IMR-90 (cell line): ENCODE data around the gene RNF186. TPM values are rescaled to one million over a fixed set of nuclear protein-coding genes. Genes with fewer than 3 reads are reported as not detected.

Source experiments
- ATAC-seq: fragments of 200-7000 bp; cut with Tn5 transposase; 2 replicates; pipeline ENCODE4 v1.9.1; 2020; ENCODE audit warnings: low read depth, mild to moderate bottlenecking, moderate library complexity
- BruUV-seq: library from RNA; stranded (reverse); fragments of 400-500 nt; replicated peaks from 2 replicates; lab custom pipeline; 2021; lab: Mats Ljungman, UMichigan
- CTCF ChIA-PET: fragments of 300-600 bp; formaldehyde crosslinking; extraction: SDS; loops from one replicate; lab custom pipeline; 2021; ENCODE audit warnings: antibody characterized with exemption; lab: Yijun Ruan, JAX
- POLR2A ChIA-PET: fragments of 300-600 bp; sonication (Branson Sonifier 250); formaldehyde crosslinking; loops from one replicate; lab custom pipeline; 2022; ENCODE audit warnings: antibody characterized with exemption; ENCODE audit not compliant: unreplicated experiment; lab: Charles Lee
- DNase-seq: peaks from one replicate; pipeline ENCODE4 v3.0.0; 2013
- H2AFZ ChIP-seq: replicated peaks from 2 replicates; pipeline ENCODE3; 2013; ENCODE audit warnings: low read length, mild to moderate bottlenecking; ENCODE audit not compliant: poor library complexity
- H2AK5ac ChIP-seq: 2 replicates; pipeline ENCODE4 v1.6.1; 2013; ENCODE audit warnings: low read depth, low read length, inconsistent platforms
- H2AK9ac ChIP-seq: replicated peaks from 2 replicates; pipeline ENCODE3; 2013; ENCODE audit warnings: mild to moderate bottlenecking, low read depth, low read length, moderate library complexity; ENCODE audit not compliant: poor library complexity
- H2BK120ac ChIP-seq: 2 replicates; pipeline ENCODE4 v1.6.1; 2013; ENCODE audit warnings: low read depth, low read length, inconsistent platforms
- H2BK15ac ChIP-seq: 3 replicates; pipeline ENCODE4 v1.6.1; 2013; ENCODE audit warnings: low read depth, low read length, inconsistent platforms
- H2BK20ac ChIP-seq: 2 replicates; pipeline ENCODE4 v1.6.1; 2013; ENCODE audit warnings: low read depth, mild to moderate bottlenecking, inconsistent platforms, low read length, moderate library complexity
- H2BK5ac ChIP-seq: 2 replicates; pipeline ENCODE4 v1.6.1; 2013; ENCODE audit warnings: mild to moderate bottlenecking, low read depth, low read length, inconsistent platforms; ENCODE audit not compliant: poor library complexity, severe bottlenecking
- H3K14ac ChIP-seq: replicated peaks from 2 replicates; pipeline ENCODE4 v1.6.1; 2013; ENCODE audit warnings: low read depth, low read length, inconsistent platforms
- H3K18ac ChIP-seq: 2 replicates; pipeline ENCODE4 v1.6.1; 2013; ENCODE audit warnings: low read depth, low read length, control low read depth
- H3K23ac ChIP-seq: 2 replicates; pipeline ENCODE4 v1.6.1; 2013; ENCODE audit warnings: low read depth, low read length, inconsistent platforms
- H3K27ac ChIP-seq: 2 replicates; pipeline ENCODE4 v1.5.1; 2013; ENCODE audit warnings: mild to moderate bottlenecking, control low read depth, low read length; ENCODE audit not compliant: insufficient read depth
- H3K27me3 ChIP-seq: 2 replicates; pipeline ENCODE4 v1.6.1; 2013; ENCODE audit warnings: low read length; ENCODE audit not compliant: control insufficient read depth, insufficient read depth
- H3K36me3 ChIP-seq: 2 replicates; pipeline ENCODE4 v1.6.1; 2013; ENCODE audit warnings: low read length, mixed read lengths; ENCODE audit not compliant: control insufficient read depth, insufficient read depth
- H3K4ac ChIP-seq: 2 replicates; pipeline ENCODE4 v1.6.1; 2013; ENCODE audit warnings: low read depth, low read length, inconsistent platforms
- H3K4me1 ChIP-seq: 2 replicates; pipeline ENCODE4 v1.6.1; 2013; ENCODE audit warnings: low read length, mixed read lengths; ENCODE audit not compliant: control insufficient read depth, insufficient read depth
- H3K4me2 ChIP-seq: 2 replicates; pipeline ENCODE4 v1.6.1; 2013; ENCODE audit warnings: low read depth, mild to moderate bottlenecking, control low read depth, low read length, moderate library complexity
- H3K4me3 ChIP-seq: 2 replicates; pipeline ENCODE4 v1.5.1; 2013; ENCODE audit warnings: low read depth, mild to moderate bottlenecking, control low read depth, low read length, moderate library complexity; ENCODE audit not compliant: insufficient read depth
- H3K56ac ChIP-seq: 2 replicates; pipeline ENCODE4 v1.6.1; 2013; ENCODE audit warnings: low read length, inconsistent platforms; ENCODE audit not compliant: insufficient read depth; ENCODE audit errors: extremely low read depth
- H3K79me1 ChIP-seq, 2 experiments: 2 replicates each; pipeline ENCODE4 v1.6.1; 2013; ENCODE audit warnings: low read length in 2 of 2, inconsistent platforms in 1 of 2, low read depth in 1 of 2
- H3K9ac ChIP-seq: 2 replicates; pipeline ENCODE4 v1.6.1; 2013; ENCODE audit warnings: low read depth, low read length, control low read depth
- H3K9me1 ChIP-seq: 2 replicates; pipeline ENCODE4 v1.6.1; 2013; ENCODE audit warnings: low read length, inconsistent platforms; ENCODE audit not compliant: insufficient read depth
- H3K9me3 ChIP-seq: 2 replicates; pipeline ENCODE4 v1.6.1; 2013; ENCODE audit warnings: low read length; ENCODE audit not compliant: control insufficient read depth, insufficient read depth
- H4K20me1 ChIP-seq: 2 replicates; pipeline ENCODE4 v1.6.1; 2013; ENCODE audit warnings: low read length, inconsistent platforms; ENCODE audit not compliant: insufficient read depth
- H4K5ac ChIP-seq: 2 replicates; pipeline ENCODE4 v1.6.1; 2013; ENCODE audit warnings: mild to moderate bottlenecking, low read depth, low read length, control low read depth
- H4K8ac ChIP-seq, 2 experiments: 2 replicates each; pipeline ENCODE4 v1.6.1; 2013; ENCODE audit warnings: low read depth in 2 of 2, low read length in 2 of 2, control low read depth in 1 of 2, inconsistent platforms in 1 of 2
- H4K91ac ChIP-seq: 2 replicates; pipeline ENCODE4 v1.6.1; 2013; ENCODE audit warnings: low read depth, low read length, inconsistent platforms; ENCODE audit not compliant: insufficient read depth
- BHLHE40 ChIP-seq: fragments of 150-350 bp; IDR thresholded peaks from 2 replicates; pipeline ENCODE4 v1.6.1; 2016; ENCODE audit warnings: mild to moderate bottlenecking, low read depth, low read length
- CEBPB ChIP-seq: IDR thresholded peaks from 2 replicates; pipeline ENCODE4 v1.6.1; 2012; ENCODE audit warnings: low read depth, low read length, improper control_type of control experiment
- CHD1 ChIP-seq: IDR thresholded peaks from 2 replicates; pipeline ENCODE4 v1.6.1; 2012; ENCODE audit warnings: low read depth, low read length, improper control_type of control experiment
- FOS ChIP-seq: fragments of 150-350 bp; IDR thresholded peaks from 2 replicates; pipeline ENCODE4 v1.6.1; 2016; ENCODE audit warnings: low read depth, low read length
- POLR2A ChIP-seq: IDR thresholded peaks from 2 replicates; pipeline ENCODE4 v1.6.1; 2012; ENCODE audit warnings: mild to moderate bottlenecking, low read depth, low read length
- RAD21 ChIP-seq: IDR thresholded peaks from 2 replicates; pipeline ENCODE4 v1.6.1; 2012; ENCODE audit warnings: low read length, improper control_type of control experiment
- RCOR1 ChIP-seq: IDR thresholded peaks from 2 replicates; pipeline ENCODE4 v1.6.1; 2012; ENCODE audit warnings: mild to moderate bottlenecking, low read length, improper control_type of control experiment; ENCODE audit not compliant: insufficient replicate concordance
- RFX5 ChIP-seq: IDR thresholded peaks from 2 replicates; pipeline ENCODE4 v1.8.0; 2012; ENCODE audit warnings: low read depth, mild to moderate bottlenecking, low read length, moderate library complexity
- SMC3 ChIP-seq: fragments of 150-350 bp; IDR thresholded peaks from 2 replicates; pipeline ENCODE4 v1.6.1; 2016; ENCODE audit warnings: low read depth, mild to moderate bottlenecking, antibody characterized with exemption, low read length, moderate library complexity
- WGBS, 2 experiments: methylation state at CpG; one replicate each; pipeline versions ENCODE4 v1.1.5 to v1.1.7; 2013; ENCODE audit warnings: missing lambda C conversion rate in 2 of 2; ENCODE audit not compliant: insufficient read length in 1 of 2; ENCODE audit errors: extremely low coverage in 2 of 2; 5-methylcytosine and 5-hydroxymethylcytosine counted together
- dilution Hi-C: fragments of 300-500 bp; cut with HindIII; formaldehyde crosslinking; loops from one replicate; pipeline ENCODE4 v1.14.3; 2018; ENCODE audit warnings: low sequenced_read_pairs; ENCODE audit not compliant: unreplicated experiment
- in situ Hi-C: fragments of 300-500 bp; cut with MboI; formaldehyde crosslinking; loops from 3 replicates; pipeline ENCODE4 v1.14.3; 2019; ENCODE audit warnings: low sequenced_read_pairs, inconsistent platforms, mixed read lengths
- intact Hi-C: fragments of 100-400 bp; cut with micrococcal nuclease; formaldehyde crosslinking; loops from 2 replicates; pipeline ENCODE4 v1.10.0; 2022
- polyA plus RNA-seq, 3 experiments: library from polyadenylated mRNA; depleted of rRNA; stranded (reverse); fragments of >200 nt; gene quantifications; 2 replicates each; pipeline ENCODE4 v1.2.3, GENCODE V29; 2012; ENCODE audit warnings: low replicate concordance in 1 of 3
- total RNA-seq: library from RNA; depleted of rRNA; stranded (reverse); fragments of >200 nt; gene quantifications from 2 replicates; pipeline ENCODE4 v1.2.3, GENCODE V29; 2012
- TF ChIP-seq, protein P1 (sequence below): fragments of 150-350 bp; IDR thresholded peaks from 2 replicates; pipeline ENCODE4 v1.6.1; 2017; ENCODE audit warnings: mild to moderate bottlenecking, antibody characterized with exemption, low read length, low read depth
- TF ChIP-seq, protein P2 (sequence below): conservative IDR thresholded peaks from 2 replicates; pipeline ENCODE4 v1.5.1; 2012; ENCODE audit warnings: mild to moderate bottlenecking, low read depth, low read length, improper control_type of control experiment
- TF ChIP-seq, protein P3 (sequence below): fragments of 150-350 bp; IDR thresholded peaks from 2 replicates; pipeline ENCODE4 v1.6.1; 2016; ENCODE audit warnings: low read depth, mild to moderate bottlenecking, low read length, moderate library complexity, borderline replicate concordance

RNF186 gene
- total and polyA plus RNA-seq, 2 of the 4 experiments (the other 2 are of a cell fraction) = not detected

DNA sequence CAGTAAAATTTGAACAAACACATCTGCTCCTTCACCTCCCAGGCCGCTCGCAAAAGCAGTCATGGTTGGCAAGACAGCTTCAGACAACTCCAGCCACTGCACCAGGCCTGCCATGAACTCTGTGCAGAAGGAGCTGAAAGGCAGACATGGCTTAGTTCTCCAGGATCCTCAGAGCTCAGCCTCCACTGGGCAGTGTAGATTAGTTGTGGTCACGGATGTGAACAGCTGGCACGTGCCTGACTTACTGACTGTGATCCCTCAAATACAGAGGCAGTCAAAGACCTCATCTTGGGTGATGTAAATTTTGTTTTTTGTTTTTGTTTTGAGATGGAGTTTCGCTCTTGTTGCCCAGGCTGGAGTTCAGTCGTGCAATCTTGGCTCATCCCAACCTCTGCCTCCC is 43.7 kb downstream of the RNF186 start:
- Histone ChIP-seq H2BK15ac (no peak overlapping the region), H4K20me1 (no peaks in the 10 kb centered on the region), H3K9me3 (no peaks in the 10 kb centered on the region), H2BK5ac (no peak overlapping the region), H3K27me3 (no peaks in the 10 kb centered on the region), H4K8ac (no peak overlapping the region), H3K9me1 (peaks cover 8% of the 10 kb centered on the region), H2AK5ac (no peak overlapping the region), H3K4me2 (no peak overlapping the region), H3K4ac (no peak overlapping the region), H4K91ac (no peak overlapping the region), H4K5ac (no peak overlapping the region), H3K27ac (no peak overlapping the region), H2AFZ (no peak overlapping the region), H2AK9ac (no peak overlapping the region), H3K36me3 (peaks cover 13% of the 10 kb centered on the region), H3K56ac (no peak overlapping the region), H3K14ac (no peak overlapping the region), H3K4me1 (peaks cover 2% of the 10 kb centered on the region; the same call in 1 of the 2 replicates), H3K4me3 (no peak overlapping the region), H3K79me1 (peaks cover 0 to 4% of the 10 kb centered on the region in 2 experiments; a peak in 1 of 4 replicates), H2BK20ac (no peak overlapping the region), H3K23ac (no peak overlapping the region), H2BK120ac (no peak overlapping the region), H3K9ac (no peak overlapping the region), H3K18ac (no peak overlapping the region)
- intact Hi-C loops (no loop called here), dilution Hi-C loops (no loop called here), in situ Hi-C loops (no loop called here)
- TF ChIP-seq RAD21 (no peak), CHD1 (no peak), POLR2A (no peak), SMC3 (no peak), RFX5 (no peak), FOS (no peak), CEBPB (no peak), BHLHE40 (no peak), RCOR1 (no peak)
- TF ChIP-seq, protein P1, sequence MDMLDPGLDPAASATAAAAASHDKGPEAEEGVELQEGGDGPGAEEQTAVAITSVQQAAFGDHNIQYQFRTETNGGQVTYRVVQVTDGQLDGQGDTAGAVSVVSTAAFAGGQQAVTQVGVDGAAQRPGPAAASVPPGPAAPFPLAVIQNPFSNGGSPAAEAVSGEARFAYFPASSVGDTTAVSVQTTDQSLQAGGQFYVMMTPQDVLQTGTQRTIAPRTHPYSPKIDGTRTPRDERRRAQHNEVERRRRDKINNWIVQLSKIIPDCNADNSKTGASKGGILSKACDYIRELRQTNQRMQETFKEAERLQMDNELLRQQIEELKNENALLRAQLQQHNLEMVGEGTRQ = no peak
- TF ChIP-seq, protein P2, sequence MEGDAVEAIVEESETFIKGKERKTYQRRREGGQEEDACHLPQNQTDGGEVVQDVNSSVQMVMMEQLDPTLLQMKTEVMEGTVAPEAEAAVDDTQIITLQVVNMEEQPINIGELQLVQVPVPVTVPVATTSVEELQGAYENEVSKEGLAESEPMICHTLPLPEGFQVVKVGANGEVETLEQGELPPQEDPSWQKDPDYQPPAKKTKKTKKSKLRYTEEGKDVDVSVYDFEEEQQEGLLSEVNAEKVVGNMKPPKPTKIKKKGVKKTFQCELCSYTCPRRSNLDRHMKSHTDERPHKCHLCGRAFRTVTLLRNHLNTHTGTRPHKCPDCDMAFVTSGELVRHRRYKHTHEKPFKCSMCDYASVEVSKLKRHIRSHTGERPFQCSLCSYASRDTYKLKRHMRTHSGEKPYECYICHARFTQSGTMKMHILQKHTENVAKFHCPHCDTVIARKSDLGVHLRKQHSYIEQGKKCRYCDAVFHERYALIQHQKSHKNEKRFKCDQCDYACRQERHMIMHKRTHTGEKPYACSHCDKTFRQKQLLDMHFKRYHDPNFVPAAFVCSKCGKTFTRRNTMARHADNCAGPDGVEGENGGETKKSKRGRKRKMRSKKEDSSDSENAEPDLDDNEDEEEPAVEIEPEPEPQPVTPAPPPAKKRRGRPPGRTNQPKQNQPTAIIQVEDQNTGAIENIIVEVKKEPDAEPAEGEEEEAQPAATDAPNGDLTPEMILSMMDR = no peak
- TF ChIP-seq, protein P3, sequence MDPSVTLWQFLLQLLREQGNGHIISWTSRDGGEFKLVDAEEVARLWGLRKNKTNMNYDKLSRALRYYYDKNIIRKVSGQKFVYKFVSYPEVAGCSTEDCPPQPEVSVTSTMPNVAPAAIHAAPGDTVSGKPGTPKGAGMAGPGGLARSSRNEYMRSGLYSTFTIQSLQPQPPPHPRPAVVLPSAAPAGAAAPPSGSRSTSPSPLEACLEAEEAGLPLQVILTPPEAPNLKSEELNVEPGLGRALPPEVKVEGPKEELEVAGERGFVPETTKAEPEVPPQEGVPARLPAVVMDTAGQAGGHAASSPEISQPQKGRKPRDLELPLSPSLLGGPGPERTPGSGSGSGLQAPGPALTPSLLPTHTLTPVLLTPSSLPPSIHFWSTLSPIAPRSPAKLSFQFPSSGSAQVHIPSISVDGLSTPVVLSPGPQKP = no peak
- ChIA-PET CTCF (no interaction called here), POLR2A (no interaction called here)
- no TSS peak for BruUV-seq
- DNase-seq = no peak
- no peak for ATAC-seq
- WGBS, 2 experiments = no CpG with 5 or more reads among the region's 6 CpGs
